Measurements from ENCODE around the gene RGS14. TPM values are rescaled to one million over a fixed set of nuclear protein-coding genes. Genes with fewer than 3 reads are reported as not detected.

The RGS14 gene
- total RNA-seq, 4 donors from 2014 or later, result 3.7 to 18.3 (median 11.9) TPM

- Histone ChIP-seq H3K27me3 (no peaks in the 10 kb centered on the region), H3K9me3 (no peaks in the 10 kb centered on the region), H3K27ac (replicated peaks in 1 of 4) (no peak overlapping the region), H3K4me3 (no peak overlapping the region), H3K4me1 (peaks cover 0 to 5% (median 1%) of the 10 kb centered on the region in 4 donors), H3K36me3 (peaks cover 0 to 13% (median 9%) of the 10 kb centered on the region in 4 donors)
- 33% methylated on average over 7 of the region's 7 CpGs for WGBS
- no peak for TF ChIP-seq EP300 (IDR thresholded peaks at IDR 0.05)
- TF ChIP-seq POLR2AphosphoS5 (IDR thresholded peaks at IDR 0.05), result no peak
- no peak for TF ChIP-seq POLR2A (IDR thresholded peaks at IDR 0.05; ENCODE audit: low read depth)
- TF ChIP-seq CTCF (IDR thresholded peaks at IDR 0.05), result peak; percentile 79 to 91 (median 84)
- intact Hi-C loops (cut with DNase I), result loop anchor here (5.0 to 10.0 kb wide), 3 partner anchors 34 to 137 kb away; partner anchors contain the start of gene LMAN2
- DNase-seq (ENCODE audit: extremely low spot score), result no peak
These were observed 39.8 kb upstream of the RGS14 start for GRCh38 chr5:177317959-177318377.

GRCh38 chr5:177319913-177320588, 37.7 kb upstream of the RGS14 start:
- H3K27me3 ChIP-seq, result no peaks in the 10 kb centered on the region
- H3K36me3 ChIP-seq, result peaks cover 0 to 17% (median 11%) of the 10 kb centered on the region in 4 donors
- 90% methylated on average over 7 of the region's 14 CpGs for WGBS
- no peak overlapping the region for H3K27ac ChIP-seq (replicated peaks in 1 of 4)
- intact Hi-C loops (cut with DNase I), result loop anchor here (5.0 to 10.0 kb wide), 3 partner anchors 32 to 135 kb away; partner anchors contain the start of gene LMAN2
- peaks cover 0 to 4% (median 0%) of the 10 kb centered on the region in 4 donors for H3K4me1 ChIP-seq
- no peaks in the 10 kb centered on the region for H3K9me3 ChIP-seq
- H3K4me3 ChIP-seq, result no peak overlapping the region
- DNase-seq (ENCODE audit: extremely low spot score), result no peak
- TF ChIP-seq POLR2AphosphoS5 (IDR thresholded peaks at IDR 0.05) (no peak), POLR2A (IDR thresholded peaks at IDR 0.05; ENCODE audit: low read depth) (no peak), CTCF (IDR thresholded peaks at IDR 0.05) (no peak), EP300 (IDR thresholded peaks at IDR 0.05) (no peak)

GRCh38 chr5:177320879-177321278, 36.8 kb upstream of the RGS14 start:
- no peak overlapping the region for H3K4me3 ChIP-seq
- H3K4me1 ChIP-seq, result peaks cover 0 to 4% (median 0%) of the 10 kb centered on the region in 4 donors
- no peaks in the 10 kb centered on the region for H3K9me3 ChIP-seq
- TF ChIP-seq EP300 (IDR thresholded peaks at IDR 0.05), result no peak
- no peak for TF ChIP-seq POLR2A (IDR thresholded peaks at IDR 0.05; ENCODE audit: low read depth)
- intact Hi-C loops (cut with DNase I), result no loop called here
- peaks cover 0 to 17% (median 11%) of the 10 kb centered on the region in 4 donors for H3K36me3 ChIP-seq
- H3K27me3 ChIP-seq, result no peaks in the 10 kb centered on the region
- H3K27ac ChIP-seq (replicated peaks in 1 of 4), result no peak overlapping the region
- DNase-seq (ENCODE audit: extremely low spot score), result no peak
- WGBS, result 68% methylated on average over 7 of the region's 7 CpGs

GRCh38 chr5:177325868-177326381, 31.8 kb upstream of the RGS14 start:
- no peaks in the 10 kb centered on the region for H3K9me3 ChIP-seq
- TF ChIP-seq POLR2A (IDR thresholded peaks at IDR 0.05; ENCODE audit: low read depth) (no peak), CTCF (IDR thresholded peaks at IDR 0.05) (no peak), POLR2AphosphoS5 (IDR thresholded peaks at IDR 0.05) (no peak), EP300 (IDR thresholded peaks at IDR 0.05) (no peak)
- H3K36me3 ChIP-seq, result peaks cover 6 to 36% (median 23%) of the 10 kb centered on the region in 4 donors
- H3K4me1 ChIP-seq, result peaks cover 0 to 12% (median 5%) of the 10 kb centered on the region in 4 donors
- intact Hi-C loops (cut with DNase I), result no loop called here
- H3K27ac ChIP-seq (replicated peaks in 1 of 4), result no peak overlapping the region
- no peak overlapping the region for H3K4me3 ChIP-seq
- 89% methylated on average over 1 of the region's 1 CpG for WGBS
- no peak for DNase-seq (ENCODE audit: extremely low spot score)
- H3K27me3 ChIP-seq, result no peaks in the 10 kb centered on the region
